K562 (cell line): ENCODE results near the gene HOXA7.

Source experiments
- HDGF ChIP-seq: fragments of 450-650 bp; IDR thresholded peaks from 2 replicates; pipeline ENCODE4 v1.6.1; 2016
- PHF8 ChIP-seq: fragments of 200-600 bp; sonication (generic); IDR thresholded peaks from 2 replicates; pipeline ENCODE4 v1.6.1; 2012; ENCODE audit warnings: mixed run types, mild to moderate bottlenecking, inconsistent platforms, low read length, moderate library complexity, borderline replicate concordance
- TEAD2 ChIP-seq: fragments of 450-650 bp; IDR thresholded peaks from 2 replicates; pipeline ENCODE4 v1.6.1; 2016; ENCODE audit warnings: missing genetic modification characterization, control low read depth, missing compliant biosample characterization
- ZNF253 ChIP-seq: fragments of 250-450 bp; sonication (Bioruptor Pico); conservative IDR thresholded peaks from 2 replicates; pipeline ENCODE4 v1.6.1; 2021; ENCODE audit warnings: mild to moderate bottlenecking
- TF ChIP-seq, protein P1 (sequence below), 3 experiments: IDR thresholded peaks in 2 of 3; conservative IDR thresholded peaks in 1 of 3; 2 replicates each; pipeline ENCODE4 v1.5.1; 2011 to 2012; ENCODE audit warnings: low read length in 3 of 3, mild to moderate bottlenecking in 3 of 3, control low read depth in 2 of 3, improper control_type of control experiment in 1 of 3, inconsistent platforms in 1 of 3, low read depth in 1 of 3, mixed read lengths in 1 of 3, moderate library complexity in 1 of 3; ENCODE audit not compliant: insufficient read depth in 2 of 3
- TF ChIP-seq, protein P2 (sequence below): sonication (generic); formaldehyde crosslinking; IDR thresholded peaks from 2 replicates; pipeline ENCODE4 v1.8.0; 2023; ENCODE audit warnings: mild to moderate bottlenecking, missing genetic modification reagents
- TF ChIP-seq, protein P3 (sequence below), 2 experiments: fragments of 450-650 bp; IDR thresholded peaks; 2 replicates each; pipeline ENCODE4 v1.6.1; 2018; ENCODE audit warnings: mild to moderate bottlenecking in 2 of 2, low read depth in 1 of 2; ENCODE audit not compliant: partially characterized antibody in 2 of 2

DNA sequence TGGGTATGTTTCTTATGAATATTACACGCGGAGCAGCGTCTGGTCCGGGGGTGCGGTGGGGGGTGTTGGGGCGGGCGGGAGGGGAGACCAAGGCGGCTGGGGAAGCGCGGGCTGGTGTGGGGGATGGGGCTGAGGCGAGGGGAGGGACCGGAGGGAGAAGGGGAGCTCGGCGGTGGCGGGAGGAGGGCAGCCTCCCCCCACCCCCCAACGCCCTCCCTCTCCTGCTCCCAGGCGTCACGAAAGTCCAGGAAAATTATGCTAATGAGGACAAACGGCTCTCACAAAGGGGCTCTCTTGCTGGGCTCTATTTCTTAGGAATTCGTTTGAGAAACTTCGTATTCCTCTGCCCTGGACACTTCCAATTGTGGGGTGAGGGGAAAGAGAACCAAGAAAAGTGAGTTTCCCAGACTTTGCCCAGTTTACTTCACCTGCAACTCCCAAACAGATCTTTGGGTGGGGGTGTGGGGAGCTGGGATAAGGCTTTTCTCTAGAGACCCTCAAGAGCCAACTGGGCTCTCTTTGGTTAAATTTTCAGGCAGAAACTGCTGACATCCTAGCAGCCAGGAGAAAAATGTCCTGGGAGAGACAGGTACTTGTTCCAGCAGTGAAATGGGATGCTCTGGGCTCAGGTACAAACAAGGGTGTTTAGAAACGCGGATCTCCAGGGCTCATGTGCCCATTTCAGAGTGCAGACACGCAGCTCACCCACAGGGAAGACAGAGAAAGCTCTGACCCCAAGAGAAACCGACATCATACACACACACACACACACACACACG, 42.3 kb downstream of the HOXA7 start:
- TF ChIP-seq, protein P1, sequence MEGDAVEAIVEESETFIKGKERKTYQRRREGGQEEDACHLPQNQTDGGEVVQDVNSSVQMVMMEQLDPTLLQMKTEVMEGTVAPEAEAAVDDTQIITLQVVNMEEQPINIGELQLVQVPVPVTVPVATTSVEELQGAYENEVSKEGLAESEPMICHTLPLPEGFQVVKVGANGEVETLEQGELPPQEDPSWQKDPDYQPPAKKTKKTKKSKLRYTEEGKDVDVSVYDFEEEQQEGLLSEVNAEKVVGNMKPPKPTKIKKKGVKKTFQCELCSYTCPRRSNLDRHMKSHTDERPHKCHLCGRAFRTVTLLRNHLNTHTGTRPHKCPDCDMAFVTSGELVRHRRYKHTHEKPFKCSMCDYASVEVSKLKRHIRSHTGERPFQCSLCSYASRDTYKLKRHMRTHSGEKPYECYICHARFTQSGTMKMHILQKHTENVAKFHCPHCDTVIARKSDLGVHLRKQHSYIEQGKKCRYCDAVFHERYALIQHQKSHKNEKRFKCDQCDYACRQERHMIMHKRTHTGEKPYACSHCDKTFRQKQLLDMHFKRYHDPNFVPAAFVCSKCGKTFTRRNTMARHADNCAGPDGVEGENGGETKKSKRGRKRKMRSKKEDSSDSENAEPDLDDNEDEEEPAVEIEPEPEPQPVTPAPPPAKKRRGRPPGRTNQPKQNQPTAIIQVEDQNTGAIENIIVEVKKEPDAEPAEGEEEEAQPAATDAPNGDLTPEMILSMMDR (IDR thresholded peaks at IDR 0.05 in 2 of 3, conservative IDR thresholded peaks at IDR 0.05 in 1 of 3; ENCODE audit: insufficient read depth in 2 of 3, low read depth in 1 of 3, low read length in 3 of 3), result no peak
- TF ChIP-seq ZNF253 (CRISPR knock-in tag) (no peak), TEAD2 (tag) (no peak), PHF8 (no peak), HDGF (no peak)
- TF ChIP-seq, protein P2, sequence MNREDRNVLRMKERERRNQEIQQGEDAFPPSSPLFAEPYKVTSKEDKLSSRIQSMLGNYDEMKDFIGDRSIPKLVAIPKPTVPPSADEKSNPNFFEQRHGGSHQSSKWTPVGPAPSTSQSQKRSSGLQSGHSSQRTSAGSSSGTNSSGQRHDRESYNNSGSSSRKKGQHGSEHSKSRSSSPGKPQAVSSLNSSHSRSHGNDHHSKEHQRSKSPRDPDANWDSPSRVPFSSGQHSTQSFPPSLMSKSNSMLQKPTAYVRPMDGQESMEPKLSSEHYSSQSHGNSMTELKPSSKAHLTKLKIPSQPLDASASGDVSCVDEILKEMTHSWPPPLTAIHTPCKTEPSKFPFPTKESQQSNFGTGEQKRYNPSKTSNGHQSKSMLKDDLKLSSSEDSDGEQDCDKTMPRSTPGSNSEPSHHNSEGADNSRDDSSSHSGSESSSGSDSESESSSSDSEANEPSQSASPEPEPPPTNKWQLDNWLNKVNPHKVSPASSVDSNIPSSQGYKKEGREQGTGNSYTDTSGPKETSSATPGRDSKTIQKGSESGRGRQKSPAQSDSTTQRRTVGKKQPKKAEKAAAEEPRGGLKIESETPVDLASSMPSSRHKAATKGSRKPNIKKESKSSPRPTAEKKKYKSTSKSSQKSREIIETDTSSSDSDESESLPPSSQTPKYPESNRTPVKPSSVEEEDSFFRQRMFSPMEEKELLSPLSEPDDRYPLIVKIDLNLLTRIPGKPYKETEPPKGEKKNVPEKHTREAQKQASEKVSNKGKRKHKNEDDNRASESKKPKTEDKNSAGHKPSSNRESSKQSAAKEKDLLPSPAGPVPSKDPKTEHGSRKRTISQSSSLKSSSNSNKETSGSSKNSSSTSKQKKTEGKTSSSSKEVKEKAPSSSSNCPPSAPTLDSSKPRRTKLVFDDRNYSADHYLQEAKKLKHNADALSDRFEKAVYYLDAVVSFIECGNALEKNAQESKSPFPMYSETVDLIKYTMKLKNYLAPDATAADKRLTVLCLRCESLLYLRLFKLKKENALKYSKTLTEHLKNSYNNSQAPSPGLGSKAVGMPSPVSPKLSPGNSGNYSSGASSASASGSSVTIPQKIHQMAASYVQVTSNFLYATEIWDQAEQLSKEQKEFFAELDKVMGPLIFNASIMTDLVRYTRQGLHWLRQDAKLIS (CRISPR knock-in tag), result no peak
- TF ChIP-seq, protein P3, sequence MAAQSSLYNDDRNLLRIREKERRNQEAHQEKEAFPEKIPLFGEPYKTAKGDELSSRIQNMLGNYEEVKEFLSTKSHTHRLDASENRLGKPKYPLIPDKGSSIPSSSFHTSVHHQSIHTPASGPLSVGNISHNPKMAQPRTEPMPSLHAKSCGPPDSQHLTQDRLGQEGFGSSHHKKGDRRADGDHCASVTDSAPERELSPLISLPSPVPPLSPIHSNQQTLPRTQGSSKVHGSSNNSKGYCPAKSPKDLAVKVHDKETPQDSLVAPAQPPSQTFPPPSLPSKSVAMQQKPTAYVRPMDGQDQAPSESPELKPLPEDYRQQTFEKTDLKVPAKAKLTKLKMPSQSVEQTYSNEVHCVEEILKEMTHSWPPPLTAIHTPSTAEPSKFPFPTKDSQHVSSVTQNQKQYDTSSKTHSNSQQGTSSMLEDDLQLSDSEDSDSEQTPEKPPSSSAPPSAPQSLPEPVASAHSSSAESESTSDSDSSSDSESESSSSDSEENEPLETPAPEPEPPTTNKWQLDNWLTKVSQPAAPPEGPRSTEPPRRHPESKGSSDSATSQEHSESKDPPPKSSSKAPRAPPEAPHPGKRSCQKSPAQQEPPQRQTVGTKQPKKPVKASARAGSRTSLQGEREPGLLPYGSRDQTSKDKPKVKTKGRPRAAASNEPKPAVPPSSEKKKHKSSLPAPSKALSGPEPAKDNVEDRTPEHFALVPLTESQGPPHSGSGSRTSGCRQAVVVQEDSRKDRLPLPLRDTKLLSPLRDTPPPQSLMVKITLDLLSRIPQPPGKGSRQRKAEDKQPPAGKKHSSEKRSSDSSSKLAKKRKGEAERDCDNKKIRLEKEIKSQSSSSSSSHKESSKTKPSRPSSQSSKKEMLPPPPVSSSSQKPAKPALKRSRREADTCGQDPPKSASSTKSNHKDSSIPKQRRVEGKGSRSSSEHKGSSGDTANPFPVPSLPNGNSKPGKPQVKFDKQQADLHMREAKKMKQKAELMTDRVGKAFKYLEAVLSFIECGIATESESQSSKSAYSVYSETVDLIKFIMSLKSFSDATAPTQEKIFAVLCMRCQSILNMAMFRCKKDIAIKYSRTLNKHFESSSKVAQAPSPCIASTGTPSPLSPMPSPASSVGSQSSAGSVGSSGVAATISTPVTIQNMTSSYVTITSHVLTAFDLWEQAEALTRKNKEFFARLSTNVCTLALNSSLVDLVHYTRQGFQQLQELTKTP (IDR thresholded peaks at IDR 0.05; ENCODE audit: low read depth in 1 of 2, partially characterized antibody in 2 of 2), result no peak
